ENCODE data around the gene NSL1. TPM values are rescaled to one million over a fixed set of nuclear protein-coding genes. Genes with fewer than 3 reads are reported as not detected.

Gene NSL1
- total and polyA plus RNA-seq, 4 donors: 9.2 to 48.8 (median 27.0) TPM

- H3K36me3 ChIP-seq (ENCODE audit: control insufficient read depth in 4 of 4, insufficient read depth in 4 of 4, low read length in 4 of 4): no peaks in the 10 kb centered on the region
- H3K9ac ChIP-seq (ENCODE audit: insufficient read depth in 1 of 2, low read length in 2 of 2): no peak overlapping the region
- no peak for TF ChIP-seq CTCF (IDR thresholded peaks at IDR 0.05; ENCODE audit: control extremely low read depth, extremely low read depth)
- DNase-seq (no peak), ATAC-seq (ENCODE audit: insufficient read depth, low FRiP score) (no peak)
- no peak overlapping the region for H3K4me3 ChIP-seq
- H3K9me3 ChIP-seq (ENCODE audit: control insufficient read depth in 4 of 4, insufficient read depth in 3 of 4, low read length in 3 of 4): no peaks in the 10 kb centered on the region
- no peaks in the 10 kb centered on the region for H3K4me1 ChIP-seq (ENCODE audit: control insufficient read depth in 5 of 5, insufficient read depth in 5 of 5, low read length in 5 of 5)
- H3K27me3 ChIP-seq (ENCODE audit: control insufficient read depth in 3 of 3, insufficient read depth in 3 of 3, low read length in 2 of 3): peaks cover 0 to 4% (median 0%) of the 10 kb centered on the region in 3 donors
- WGBS, 2 donors: 41 to 68% methylated on average over 6 of the region's 6 CpGs
- H3K27ac ChIP-seq (ENCODE audit: low read depth in 1 of 2, low read length in 1 of 2): no peak overlapping the region
Measured at GRCh38 chr1:212710566-212710965, 81.0 kb downstream of the NSL1 start.

DNA sequence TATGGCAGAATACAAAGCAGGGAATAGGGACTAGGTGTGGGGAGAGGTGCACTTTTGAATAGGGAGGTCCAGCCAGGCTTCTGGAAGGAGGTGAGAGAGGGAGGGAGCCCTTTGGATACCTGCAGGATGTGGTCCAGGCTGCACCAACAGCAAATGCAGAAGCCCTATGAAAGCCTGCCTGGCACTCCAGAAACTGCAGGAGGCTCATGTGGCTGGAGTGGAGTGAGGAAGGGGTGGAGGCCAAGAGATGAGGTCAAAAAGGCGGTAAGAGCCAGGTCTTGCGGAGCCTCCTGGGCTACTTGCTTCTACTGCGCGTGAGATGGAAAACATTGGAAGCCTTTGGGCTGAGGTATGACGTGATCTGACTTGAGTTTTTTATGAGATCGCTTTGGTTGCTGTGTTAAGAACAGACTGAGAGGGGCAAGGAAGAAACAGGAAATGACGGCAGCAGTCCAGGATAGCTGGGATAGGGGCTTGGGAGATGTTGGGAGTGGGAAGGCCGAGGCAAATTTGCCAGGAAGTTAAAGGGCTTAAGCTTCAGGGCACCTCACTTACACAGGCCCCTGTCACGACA is 87.5 kb downstream of the NSL1 start:
- H3K27ac ChIP-seq (ENCODE audit: low read depth in 1 of 2, low read length in 1 of 2): no peak overlapping the region
- H3K27me3 ChIP-seq (ENCODE audit: control insufficient read depth in 3 of 3, insufficient read depth in 3 of 3, low read length in 2 of 3): peaks cover 0 to 20% (median 3%) of the 10 kb centered on the region in 3 donors
- no peaks in the 10 kb centered on the region for H3K36me3 ChIP-seq (ENCODE audit: control insufficient read depth in 4 of 4, insufficient read depth in 4 of 4, low read length in 4 of 4)
- no peak overlapping the region for H3K9ac ChIP-seq (ENCODE audit: insufficient read depth in 1 of 2, low read length in 2 of 2)
- 72 to 86% methylated on average over 9 of the region's 9 CpGs for WGBS, 2 donors
- no peaks in the 10 kb centered on the region for H3K9me3 ChIP-seq (ENCODE audit: control insufficient read depth in 4 of 4, insufficient read depth in 3 of 4, low read length in 3 of 4)
- H3K4me1 ChIP-seq (ENCODE audit: control insufficient read depth in 5 of 5, insufficient read depth in 5 of 5, low read length in 5 of 5): peaks cover 0 to 14% (median 1%) of the 10 kb centered on the region in 5 donors
- ATAC-seq (ENCODE audit: insufficient read depth, low FRiP score) (no peak), DNase-seq (no peak)
- H3K4me3 ChIP-seq: no peak overlapping the region
- no peak for TF ChIP-seq CTCF (IDR thresholded peaks at IDR 0.05; ENCODE audit: control extremely low read depth, extremely low read depth)

DNA sequence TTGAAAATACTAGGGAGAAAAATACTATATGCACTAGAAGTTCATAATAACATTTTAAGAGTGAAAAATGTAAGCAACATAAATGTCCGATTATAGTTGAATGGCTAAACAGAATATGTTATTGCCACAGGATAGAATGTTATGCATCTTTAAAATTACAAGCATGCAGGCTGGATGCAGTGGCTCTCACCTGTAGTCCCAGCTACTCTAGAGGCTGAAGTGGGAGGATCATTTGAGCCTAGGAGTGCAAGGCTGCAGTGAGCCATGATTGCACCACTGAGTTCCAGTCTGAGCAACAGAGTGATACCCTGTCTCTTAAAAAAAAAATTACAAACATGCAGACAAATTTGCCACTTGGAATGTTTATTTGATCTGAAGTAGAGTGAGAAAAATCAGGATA is 88.9 kb downstream of the NSL1 start:
- DNase-seq: no peak
- no peak overlapping the region for H3K9ac ChIP-seq (ENCODE audit: insufficient read depth in 1 of 2, low read length in 2 of 2)
- H3K4me1 ChIP-seq (ENCODE audit: control insufficient read depth in 5 of 5, insufficient read depth in 5 of 5, low read length in 5 of 5): peaks cover 0 to 16% (median 3%) of the 10 kb centered on the region in 5 donors
- no peak for TF ChIP-seq CTCF (IDR thresholded peaks at IDR 0.05; ENCODE audit: control extremely low read depth, extremely low read depth)
- no peak overlapping the region for H3K4me3 ChIP-seq
- peaks cover 0 to 33% (median 16%) of the 10 kb centered on the region in 3 donors for H3K27me3 ChIP-seq (ENCODE audit: control insufficient read depth in 3 of 3, insufficient read depth in 3 of 3, low read length in 2 of 3)
- ATAC-seq (ENCODE audit: insufficient read depth, low FRiP score): no peak
- H3K27ac ChIP-seq (ENCODE audit: low read depth in 1 of 2, low read length in 1 of 2): no peak overlapping the region
- WGBS, 2 donors: 73 to 93% methylated on average over 1 of the region's 1 CpG
- no peaks in the 10 kb centered on the region for H3K36me3 ChIP-seq (ENCODE audit: control insufficient read depth in 4 of 4, insufficient read depth in 4 of 4, low read length in 4 of 4)
- no peaks in the 10 kb centered on the region for H3K9me3 ChIP-seq (ENCODE audit: control insufficient read depth in 4 of 4, insufficient read depth in 3 of 4, low read length in 3 of 4)

DNA sequence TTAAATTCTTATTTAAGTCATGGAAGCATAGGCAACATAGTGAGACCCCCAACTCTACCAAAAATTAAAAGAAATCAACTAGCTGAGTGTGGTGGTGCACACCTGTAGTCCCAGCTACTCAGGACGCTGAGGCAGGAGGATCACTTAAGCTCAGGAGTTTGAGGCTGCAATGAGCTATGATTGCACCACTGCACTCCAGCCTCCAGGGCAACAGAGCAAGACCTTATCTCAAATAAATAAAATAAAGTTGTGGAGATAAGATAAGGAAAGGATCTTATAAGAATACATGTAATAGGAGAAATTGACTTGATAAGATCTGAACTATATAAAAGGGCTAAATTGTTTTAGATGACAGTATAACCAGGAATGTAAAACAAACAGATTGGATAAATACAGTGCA is 89.7 kb downstream of the NSL1 start:
- no peak for ATAC-seq (ENCODE audit: insufficient read depth, low FRiP score)

More for the DNA sequence above, 89.7 kb downstream of the NSL1 start:
- Histone ChIP-seq H3K27me3 (ENCODE audit: control insufficient read depth in 3 of 3, insufficient read depth in 3 of 3, low read length in 2 of 3) (peaks cover 0 to 41% (median 24%) of the 10 kb centered on the region in 3 donors), H3K9ac (ENCODE audit: insufficient read depth in 1 of 2, low read length in 2 of 2) (no peak overlapping the region), H3K4me3 (no peak overlapping the region), H3K4me1 (ENCODE audit: control insufficient read depth in 5 of 5, insufficient read depth in 5 of 5, low read length in 5 of 5) (peaks cover 0 to 16% (median 3%) of the 10 kb centered on the region in 5 donors), H3K36me3 (ENCODE audit: control insufficient read depth in 4 of 4, insufficient read depth in 4 of 4, low read length in 4 of 4) (no peaks in the 10 kb centered on the region), H3K9me3 (ENCODE audit: control insufficient read depth in 4 of 4, insufficient read depth in 3 of 4, low read length in 3 of 4) (no peaks in the 10 kb centered on the region), H3K27ac (ENCODE audit: low read depth in 1 of 2, low read length in 1 of 2) (no peak overlapping the region)
- 52% methylated on average over 1 of the region's 1 CpG for WGBS, 2 donors
- no peak for TF ChIP-seq CTCF (IDR thresholded peaks at IDR 0.05; ENCODE audit: control extremely low read depth, extremely low read depth)
- no peak for DNase-seq
